ENCODE measurements around the gene RAB31.

GRCh38 chr18:9709304-9709877, 1.3 kb downstream of the RAB31 start:
- TF ChIP-seq POLR2A (IDR thresholded peaks at IDR 0.05; ENCODE audit: low read length) (no peak), MAZ (IDR thresholded peaks at IDR 0.05; ENCODE audit: borderline replicate concordance, low read depth, low read length) (no peak), BCL3 (IDR thresholded peaks at IDR 0.05) (no peak), CTCF (IDR thresholded peaks at IDR 0.05) (no peak), GATA3 (IDR thresholded peaks at IDR 0.05; ENCODE audit: borderline replicate concordance) (no peak), USF2 (IDR thresholded peaks at IDR 0.05) (no peak), REST (IDR thresholded peaks at IDR 0.05) (no peak), HDAC2 (IDR thresholded peaks at IDR 0.05) (no peak), MYC (IDR thresholded peaks at IDR 0.05; ENCODE audit: borderline replicate concordance, low read length) (no peak), POLR2AphosphoS2 (conservative IDR thresholded peaks at IDR 0.05; ENCODE audit: low read length) (no peak)

Data from A549 (cell line).